HL-60 (cell line): ENCODE results near the gene CALN1.

ENCODE experiments used
- DNase-seq, 2 experiments: peaks; one replicate each; pipeline ENCODE4 v3.0.0-alpha.2; 2010 to 2020; ENCODE audit warnings: low read depth in 1 of 2, low spot score in 1 of 2
- H3K27ac ChIP-seq: fragments of 250-450 bp; sonication (Bioruptor Pico); replicated peaks from 2 replicates; pipeline ENCODE4 v1.5.1; 2020; ENCODE audit warnings: mild to moderate bottlenecking, moderate library complexity
- H3K27me3 ChIP-seq: fragments of 250-450 bp; sonication (Bioruptor Pico); 2 replicates; pipeline ENCODE4 v1.5.1; 2021; ENCODE audit warnings: mild to moderate bottlenecking, moderate library complexity; ENCODE audit not compliant: insufficient read depth, poor library complexity, severe bottlenecking
- H3K4me3 ChIP-seq: replicated peaks from 2 replicates; pipeline ENCODE4 v1.5.1; 2011; ENCODE audit warnings: mild to moderate bottlenecking, control low read depth, low read length; ENCODE audit not compliant: insufficient read depth
- GABPA ChIP-seq: IDR thresholded peaks from 2 replicates; pipeline ENCODE4 v1.6.1; 2012; ENCODE audit warnings: low read depth
- POLR2AphosphoS5 ChIP-seq: IDR thresholded peaks from 2 replicates; pipeline ENCODE4 v1.6.1; 2012; ENCODE audit warnings: low read depth
- REST ChIP-seq: IDR thresholded peaks from 2 replicates; pipeline ENCODE4 v1.6.1; 2012; ENCODE audit warnings: low read depth; ENCODE audit not compliant: insufficient replicate concordance
- SPI1 ChIP-seq: IDR thresholded peaks from 2 replicates; pipeline ENCODE4 v1.6.1; 2012; ENCODE audit warnings: low read depth, mild to moderate bottlenecking, borderline replicate concordance
- TF ChIP-seq, protein P1 (sequence below): IDR thresholded peaks from one replicate; pipeline ENCODE4 v1.5.1; 2011; ENCODE audit warnings: low read length, control low read depth, inconsistent platforms; ENCODE audit not compliant: insufficient read depth

CALN1 gene

GRCh38 chr7:71851776-71852498, 560.2 kb downstream of the CALN1 start:
- Histone ChIP-seq H3K27ac (no peak overlapping the region), H3K4me3 (no peak overlapping the region), H3K27me3 (no peaks in the 10 kb centered on the region)
- no peak for TF ChIP-seq GABPA
- no peak for TF ChIP-seq REST
- TF ChIP-seq, protein P1, sequence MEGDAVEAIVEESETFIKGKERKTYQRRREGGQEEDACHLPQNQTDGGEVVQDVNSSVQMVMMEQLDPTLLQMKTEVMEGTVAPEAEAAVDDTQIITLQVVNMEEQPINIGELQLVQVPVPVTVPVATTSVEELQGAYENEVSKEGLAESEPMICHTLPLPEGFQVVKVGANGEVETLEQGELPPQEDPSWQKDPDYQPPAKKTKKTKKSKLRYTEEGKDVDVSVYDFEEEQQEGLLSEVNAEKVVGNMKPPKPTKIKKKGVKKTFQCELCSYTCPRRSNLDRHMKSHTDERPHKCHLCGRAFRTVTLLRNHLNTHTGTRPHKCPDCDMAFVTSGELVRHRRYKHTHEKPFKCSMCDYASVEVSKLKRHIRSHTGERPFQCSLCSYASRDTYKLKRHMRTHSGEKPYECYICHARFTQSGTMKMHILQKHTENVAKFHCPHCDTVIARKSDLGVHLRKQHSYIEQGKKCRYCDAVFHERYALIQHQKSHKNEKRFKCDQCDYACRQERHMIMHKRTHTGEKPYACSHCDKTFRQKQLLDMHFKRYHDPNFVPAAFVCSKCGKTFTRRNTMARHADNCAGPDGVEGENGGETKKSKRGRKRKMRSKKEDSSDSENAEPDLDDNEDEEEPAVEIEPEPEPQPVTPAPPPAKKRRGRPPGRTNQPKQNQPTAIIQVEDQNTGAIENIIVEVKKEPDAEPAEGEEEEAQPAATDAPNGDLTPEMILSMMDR: no peak
- TF ChIP-seq SPI1: no peak
- TF ChIP-seq POLR2AphosphoS5: no peak
- no peak for DNase-seq

DNA sequence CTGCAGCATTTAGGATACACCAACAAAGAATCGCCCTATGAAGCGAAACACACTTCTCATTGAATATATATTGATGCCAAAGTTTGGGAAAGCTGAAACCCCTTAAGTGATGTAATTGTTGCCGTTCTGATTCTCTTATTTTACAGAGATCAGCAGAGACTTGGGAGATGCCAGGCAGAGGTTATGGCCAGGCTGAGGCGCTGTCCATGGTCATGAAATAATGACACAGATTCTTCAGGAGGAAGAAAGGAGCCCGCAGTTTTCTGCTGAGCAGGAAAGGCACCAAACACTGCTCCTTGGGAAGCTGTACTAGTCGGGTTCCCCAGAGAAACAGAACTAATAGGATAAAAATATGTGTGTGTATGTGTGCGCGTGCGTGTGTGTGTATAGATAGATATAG, 566.0 kb downstream of the CALN1 start:
- DNase-seq: no peak
- Histone ChIP-seq H3K27me3 (no peaks in the 10 kb centered on the region), H3K27ac (no peak overlapping the region), H3K4me3 (no peak overlapping the region)
- TF ChIP-seq GABPA (no peak), REST (peak; percentile 91)

DNA sequence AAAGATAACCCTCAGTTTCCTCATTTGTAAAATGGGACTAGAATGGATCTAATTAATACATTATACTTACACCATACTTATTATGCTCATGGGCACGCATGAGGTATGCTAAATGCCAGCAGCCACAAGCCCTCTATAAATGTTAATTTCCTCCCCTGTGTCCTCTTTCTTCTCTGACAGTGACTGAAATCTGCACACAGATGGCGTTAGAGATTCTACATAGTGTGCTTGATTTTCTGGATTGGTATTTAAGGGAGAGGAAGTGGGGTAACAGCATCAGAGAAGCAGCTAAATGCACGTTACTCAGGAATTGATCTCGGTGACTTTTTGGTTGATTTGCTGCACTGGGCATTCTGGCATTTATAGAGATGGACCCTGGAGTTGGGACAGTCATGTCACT, 568.5 kb downstream of the CALN1 start:
- Histone ChIP-seq H3K27ac (no peak overlapping the region), H3K4me3 (no peak overlapping the region)

More for the DNA sequence above, 568.5 kb downstream of the CALN1 start:
- no peaks in the 10 kb centered on the region for H3K27me3 ChIP-seq
- DNase-seq: no peak
- TF ChIP-seq SPI1 (no peak), POLR2AphosphoS5 (no peak), GABPA (no peak), REST (no peak)
- TF ChIP-seq, protein P1: no peak
